Neuronal stem cell (in vitro differentiated cells): ENCODE results near the gene MSLN.
"Not testable (repeated sequence)": the region's sequence is repeated elsewhere in the genome, so short reads cannot be mapped to it uniquely, and the experiment has no call there.

Experiments used
- DNase-seq: peaks from one replicate; pipeline ENCODE4 v3.0.0-alpha.2; 2013; ENCODE audit warnings: low spot score
- H2AFZ ChIP-seq: one replicate; pipeline ENCODE4 v1.6.1; 2013; ENCODE audit warnings: mild to moderate bottlenecking, low read length, inconsistent platforms
- H2AK5ac ChIP-seq: 2 replicates; pipeline ENCODE4 v1.6.1; 2013; ENCODE audit warnings: low read depth, mild to moderate bottlenecking, inconsistent platforms, low read length, moderate library complexity, mixed read lengths
- H2BK120ac ChIP-seq: 2 replicates; pipeline ENCODE4 v1.6.1; 2013; ENCODE audit warnings: low read depth, mild to moderate bottlenecking, inconsistent platforms, low read length, moderate library complexity, mixed read lengths
- H2BK12ac ChIP-seq: one replicate; pipeline ENCODE4 v1.6.1; 2013; ENCODE audit warnings: low read length, inconsistent platforms
- H2BK15ac ChIP-seq: 2 replicates; pipeline ENCODE4 v1.6.1; 2013; ENCODE audit warnings: mild to moderate bottlenecking, low read length, inconsistent platforms, mixed read lengths
- H2BK5ac ChIP-seq: one replicate; pipeline ENCODE4 v1.6.1; 2013; ENCODE audit warnings: inconsistent platforms, mild to moderate bottlenecking, low read length, moderate library complexity
- H3K14ac ChIP-seq: one replicate; pipeline ENCODE4 v1.6.1; 2013; ENCODE audit warnings: low read length, inconsistent platforms
- H3K18ac ChIP-seq: 2 replicates; pipeline ENCODE4 v1.6.1; 2013; ENCODE audit warnings: low read length, inconsistent platforms
- H3K23ac ChIP-seq: 2 replicates; pipeline ENCODE4 v1.6.1; 2013; ENCODE audit warnings: low read depth, mild to moderate bottlenecking, mixed read lengths, low read length, inconsistent platforms; ENCODE audit not compliant: poor library complexity
- H3K27ac ChIP-seq: replicated peaks from 3 replicates; pipeline ENCODE4 v1.5.1; 2013; ENCODE audit warnings: low read length, inconsistent platforms
- H3K27me3 ChIP-seq, 3 experiments: 2 replicates each; pipeline ENCODE4 v1.6.1; 2013; ENCODE audit warnings: low read length in 3 of 3, mild to moderate bottlenecking in 2 of 3, inconsistent platforms in 1 of 3, low read depth in 1 of 3, mixed read lengths in 1 of 3, moderate library complexity in 1 of 3; ENCODE audit not compliant: control insufficient read depth in 3 of 3, insufficient read depth in 3 of 3
- H3K36me3 ChIP-seq, 2 donors: replicated peaks in 1 of 2; 2 replicates each; pipeline ENCODE4 v1.6.1; 2013; ENCODE audit warnings: low read length in 2 of 2; ENCODE audit not compliant: control insufficient read depth in 2 of 2, insufficient read depth in 2 of 2
- H3K4ac ChIP-seq: 2 replicates; pipeline ENCODE4 v1.6.1; 2013; ENCODE audit warnings: inconsistent platforms, mild to moderate bottlenecking, low read length, moderate library complexity
- H3K4me1 ChIP-seq, 2 donors: 1 replicate in 1 of 2; 2 replicates in 1 of 2; pipeline ENCODE4 v1.6.1; 2013; ENCODE audit warnings: low read length in 2 of 2, low read depth in 1 of 2; ENCODE audit not compliant: control insufficient read depth in 2 of 2, insufficient read depth in 1 of 2
- H3K4me2 ChIP-seq: one replicate; pipeline ENCODE4 v1.6.1; 2013; ENCODE audit warnings: mild to moderate bottlenecking, low read length, inconsistent platforms; ENCODE audit not compliant: insufficient read depth, poor library complexity, severe bottlenecking
- H3K4me3 ChIP-seq, 2 donors: 2 replicates each; pipeline ENCODE4 v1.5.1; 2013; ENCODE audit warnings: low read length in 2 of 2, mild to moderate bottlenecking in 2 of 2, inconsistent platforms in 1 of 2, moderate library complexity in 1 of 2
- H3K79me1 ChIP-seq: one replicate; pipeline ENCODE4 v1.6.1; 2013; ENCODE audit warnings: low read depth, mild to moderate bottlenecking, inconsistent platforms, low read length, moderate library complexity
- H3K9ac ChIP-seq: one replicate; pipeline ENCODE4 v1.6.1; 2013; ENCODE audit warnings: mild to moderate bottlenecking, low read depth, low read length, inconsistent platforms; ENCODE audit not compliant: poor library complexity
- H3K9me3 ChIP-seq, 2 donors: replicated peaks in 1 of 2; 2 replicates each; pipeline versions ENCODE3 to v1.6.1; 2013; ENCODE audit warnings: low read length in 2 of 2, mild to moderate bottlenecking in 2 of 2, inconsistent platforms in 1 of 2, low read depth in 1 of 2, mixed read lengths in 1 of 2, moderate library complexity in 1 of 2; ENCODE audit not compliant: control insufficient read depth in 2 of 2, insufficient read depth in 1 of 2
- H4K8ac ChIP-seq: one replicate; pipeline ENCODE4 v1.6.1; 2013; ENCODE audit warnings: low read depth, mild to moderate bottlenecking, inconsistent platforms, low read length, moderate library complexity
- H4K91ac ChIP-seq: one replicate; pipeline ENCODE4 v1.6.1; 2013; ENCODE audit warnings: low read length, low read depth, mild to moderate bottlenecking, inconsistent platforms; ENCODE audit not compliant: poor library complexity
- WGBS, 2 donors: extraction: QIAGEN DNeasy Blood & Tissue Kit; methylation state at CpG; one replicate each; pipeline ENCODE4 v1.1.7; 2013; ENCODE audit warnings: missing lambda C conversion rate in 2 of 2, mixed read lengths in 1 of 2; ENCODE audit not compliant: insufficient read length in 2 of 2, insufficient replicate concordance in 1 of 2; ENCODE audit errors: extremely low coverage in 2 of 2; 5-methylcytosine and 5-hydroxymethylcytosine counted together

The MSLN gene

GRCh38 chr16:740764-741505 lies 19.6 kb upstream of the MSLN start, which contains the start of gene CIAO3:
CIAO3 (minus strand) TSS chr16:740997; CDS start chr16:740985, 12 bp downstream.
- H3K79me1 ChIP-seq: peaks cover 7% of the 10 kb centered on the region
- peak within 1 kb of the TSS; percentile 66 for H2BK5ac ChIP-seq
- peak within 1 kb of the TSS; percentile 38 for H4K91ac ChIP-seq
- H3K36me3 ChIP-seq: peaks cover 11 to 21% of the 10 kb centered on the region in 2 donors
- peak within 1 kb of the TSS; percentile 100 for H2AFZ ChIP-seq
- H3K4me1 ChIP-seq: peaks cover 4 to 5% of the 10 kb centered on the region in 2 donors
- H3K14ac ChIP-seq: peak within 1 kb of the TSS; percentile 56
- H3K9me3 ChIP-seq: no peaks in the 10 kb centered on the region
- H3K18ac ChIP-seq: peak within 1 kb of the TSS; percentile 90
- H2BK120ac ChIP-seq: no peak within 1 kb of the TSS
- H3K27me3 ChIP-seq: no peaks in the 10 kb centered on the region
- no peak within 1 kb of the TSS for H2BK12ac ChIP-seq
- no peak within 1 kb of the TSS for H2BK15ac ChIP-seq
- H3K23ac ChIP-seq: peak within 1 kb of the TSS; percentile 73
- H3K27ac ChIP-seq: no peak within 1 kb of the TSS
- peak within 1 kb of the TSS; percentile 96 for H3K4me2 ChIP-seq
- peak within 1 kb of the TSS; percentile 90 for H2AK5ac ChIP-seq
- no CpG with 5 or more reads among the region's 79 CpGs for WGBS, 2 donors
- H3K9ac ChIP-seq: peak within 1 kb of the TSS; percentile 88
- peak within 1 kb of the TSS; percentile 76 for H3K4ac ChIP-seq
- H4K8ac ChIP-seq: no peak within 1 kb of the TSS
- DNase-seq: peak; percentile 91
- H3K4me3 ChIP-seq: peak within 1 kb of the TSS; percentile 84 to 94

DNA sequence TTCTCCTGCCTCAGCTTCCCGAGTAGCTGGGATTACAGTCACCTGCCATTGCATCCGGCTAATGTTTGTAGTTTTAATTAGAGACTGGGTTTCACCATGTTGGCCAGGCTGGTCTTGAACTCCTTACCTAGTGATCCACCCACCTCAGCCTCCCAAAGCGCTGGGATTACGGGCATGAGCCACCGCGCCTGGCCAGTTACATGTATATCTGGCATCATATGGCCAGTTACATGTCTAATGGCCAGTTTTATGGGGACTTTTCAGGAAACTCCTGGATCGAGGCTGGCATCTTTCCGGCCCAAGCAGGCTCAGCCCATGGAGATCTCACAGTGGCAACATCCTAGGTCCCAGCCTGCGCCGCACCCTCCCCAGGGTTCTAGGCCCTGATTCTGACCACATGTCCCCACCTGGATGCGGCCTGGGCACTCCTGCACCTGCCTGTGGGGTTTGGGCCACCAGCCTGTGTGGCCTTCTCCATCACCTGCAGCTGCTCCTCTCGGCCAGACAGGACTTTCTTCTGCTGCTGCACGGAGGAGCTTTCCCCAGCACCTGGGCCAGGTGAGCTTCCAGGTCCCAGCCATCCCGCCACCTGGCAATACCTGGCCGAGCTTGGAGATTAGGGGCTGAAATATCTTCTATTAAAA lies 18.4 kb upstream of the MSLN start:
- peaks cover 7 to 10% of the 10 kb centered on the region in 2 donors for H3K36me3 ChIP-seq
- H3K4me1 ChIP-seq: peaks cover 4 to 5% of the 10 kb centered on the region in 2 donors
- H2AFZ ChIP-seq: no peak overlapping the region
- H3K18ac ChIP-seq: no peak overlapping the region
- no peak overlapping the region for H4K91ac ChIP-seq
- peaks cover 7% of the 10 kb centered on the region for H3K79me1 ChIP-seq
- H2BK15ac ChIP-seq: peak overlapping the region; percentile 75
- DNase-seq: no peak
- H3K9me3 ChIP-seq: no peaks in the 10 kb centered on the region
- H2BK120ac ChIP-seq: no peak overlapping the region
- peak overlapping the region; percentile 98 for H2AK5ac ChIP-seq
- H2BK12ac ChIP-seq: no peak overlapping the region
- peak overlapping the region; percentile 21 for H3K9ac ChIP-seq
- no CpG with 5 or more reads among the region's 15 CpGs for WGBS, 2 donors
- no peak overlapping the region for H3K27ac ChIP-seq
- no peak overlapping the region for H3K4ac ChIP-seq
- no peak overlapping the region for H3K23ac ChIP-seq
- H4K8ac ChIP-seq: no peak overlapping the region
- no peak overlapping the region for H3K4me3 ChIP-seq
- H3K14ac ChIP-seq: peak overlapping the region; percentile 82
- H3K27me3 ChIP-seq: no peaks in the 10 kb centered on the region
- no peak overlapping the region for H3K4me2 ChIP-seq
- H2BK5ac ChIP-seq: no peak overlapping the region

- not testable (repeated sequence) for H3K23ac ChIP-seq, H3K4me3 ChIP-seq, H2BK12ac ChIP-seq, H3K9me3 ChIP-seq, H2BK15ac ChIP-seq, H3K14ac ChIP-seq, H3K4me1 ChIP-seq, H3K36me3 ChIP-seq, DNase-seq, H2AFZ ChIP-seq, H3K27me3 ChIP-seq, H2BK120ac ChIP-seq, H3K4ac ChIP-seq, H4K91ac ChIP-seq, H2AK5ac ChIP-seq, H2BK5ac ChIP-seq, H4K8ac ChIP-seq, H3K27ac ChIP-seq, H3K9ac ChIP-seq, H3K18ac ChIP-seq, H3K4me2 ChIP-seq, H3K79me1 ChIP-seq
- no CpG with 5 or more reads among the region's 14 CpGs for WGBS, 2 donors
Measured at GRCh38 chr16:742894-743293, 17.6 kb upstream of the MSLN start.

- H2AK5ac ChIP-seq: peak overlapping the region; percentile 84
- H3K27me3 ChIP-seq: no peaks in the 10 kb centered on the region
- peak overlapping the region; percentile 16 for H2BK12ac ChIP-seq
- H2AFZ ChIP-seq: no peak overlapping the region
- no peak overlapping the region for H3K27ac ChIP-seq
- H3K4me2 ChIP-seq: no peak overlapping the region
- H3K23ac ChIP-seq: peak overlapping the region; percentile 80
- peaks cover 10% of the 10 kb centered on the region for H3K79me1 ChIP-seq
- H3K9me3 ChIP-seq: no peaks in the 10 kb centered on the region
- peak overlapping the region; percentile 28 for H3K18ac ChIP-seq
- no peak overlapping the region for H3K14ac ChIP-seq
- H2BK5ac ChIP-seq: peak overlapping the region; percentile 39
- no peak overlapping the region for H4K8ac ChIP-seq
- no peaks in the 10 kb centered on the region for H3K36me3 ChIP-seq
- H3K4me1 ChIP-seq: peaks cover 4 to 5% of the 10 kb centered on the region in 2 donors
- H2BK120ac ChIP-seq: no peak overlapping the region
- no peak for DNase-seq
- no CpG with 5 or more reads among the region's 21 CpGs for WGBS, 2 donors
- H4K91ac ChIP-seq: no peak overlapping the region
- no peak overlapping the region for H3K9ac ChIP-seq
- H2BK15ac ChIP-seq: peak overlapping the region; percentile 67
- peak overlapping the region; percentile 37 for H3K4ac ChIP-seq
- no peak overlapping the region for H3K4me3 ChIP-seq
Measured at GRCh38 chr16:743794-744500, 16.6 kb upstream of the MSLN start.
